NOMO-1 treated with dmso at 0.1 percent for 144 hours (cell line): Measurements from ENCODE around the gene ANKMY1.
A peak's percentile ranks its signal among the peaks of the same experiment; 100 is the strongest.
"Not testable (repeated sequence)": the region's sequence is repeated elsewhere in the genome, so short reads cannot be mapped to it uniquely, and the experiment has no call there.

Experiments used
- DNase-seq: peaks from one replicate; lab custom pipeline; 2025; ENCODE audit not compliant: unreplicated experiment; lab: John Stamatoyannopoulos, UW

The ANKMY1 gene

DNA sequence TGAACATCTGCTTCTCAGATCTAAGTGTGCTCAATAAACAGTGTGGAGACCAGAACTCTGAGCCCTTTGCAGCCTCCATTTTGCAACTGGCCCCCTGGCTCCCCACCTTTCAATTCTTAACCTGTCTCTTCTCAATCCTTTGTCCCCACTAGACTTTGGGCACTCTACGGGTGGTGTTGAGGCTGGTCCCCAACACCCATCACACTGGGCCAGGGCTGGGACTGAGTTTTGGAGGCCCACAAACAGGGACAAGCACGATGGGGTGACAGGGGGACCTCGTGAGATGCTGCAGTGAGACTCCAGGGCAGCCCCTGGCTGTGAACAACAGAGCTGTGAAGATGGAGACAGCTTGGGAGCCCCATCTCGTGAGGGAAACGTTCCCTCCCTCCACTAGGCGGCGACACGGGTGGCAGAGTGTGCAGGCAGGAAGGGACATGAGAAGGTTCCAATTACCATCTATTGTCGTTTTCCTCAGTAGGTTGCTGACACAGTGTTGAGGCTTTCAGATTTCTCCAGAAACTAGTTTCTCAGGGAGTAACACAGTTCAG, 1.2 kb downstream of the ANKMY1 start:
- peak; percentile 7 for DNase-seq

DNA sequence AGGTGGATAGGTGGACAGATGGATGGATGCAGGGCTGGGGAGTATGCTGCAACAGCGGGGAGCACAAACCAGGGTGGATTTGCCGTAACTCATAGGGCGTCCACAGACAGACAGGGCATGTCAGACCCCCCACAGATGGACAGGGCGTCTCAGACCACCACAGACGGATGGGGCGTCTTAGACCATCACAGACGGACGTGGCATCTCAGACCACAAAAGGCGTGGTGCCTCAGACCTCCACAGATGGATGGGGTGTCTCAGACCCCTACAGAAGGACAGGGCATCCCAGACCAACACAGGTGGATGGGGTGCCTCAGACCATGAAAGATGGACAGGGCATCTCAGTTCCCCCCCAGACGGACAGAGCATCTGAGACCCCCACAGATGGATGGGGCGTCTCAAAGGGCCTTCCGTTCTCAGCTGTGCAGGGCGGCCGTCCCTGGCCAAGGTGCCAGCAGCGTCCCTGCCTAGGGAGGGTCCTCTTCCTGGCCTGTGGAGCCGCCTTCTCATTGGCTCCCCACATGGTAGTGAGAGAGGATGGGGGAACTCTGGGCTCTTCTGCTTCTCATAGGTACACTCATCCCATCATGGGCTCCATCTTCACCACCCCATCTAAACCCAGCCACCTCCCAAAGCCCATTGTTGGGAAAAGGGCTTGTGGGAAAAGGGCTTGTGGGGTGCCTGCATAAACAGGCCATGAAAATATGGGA, 2.1 kb downstream of the ANKMY1 start:
- DNase-seq: no peak

DNA sequence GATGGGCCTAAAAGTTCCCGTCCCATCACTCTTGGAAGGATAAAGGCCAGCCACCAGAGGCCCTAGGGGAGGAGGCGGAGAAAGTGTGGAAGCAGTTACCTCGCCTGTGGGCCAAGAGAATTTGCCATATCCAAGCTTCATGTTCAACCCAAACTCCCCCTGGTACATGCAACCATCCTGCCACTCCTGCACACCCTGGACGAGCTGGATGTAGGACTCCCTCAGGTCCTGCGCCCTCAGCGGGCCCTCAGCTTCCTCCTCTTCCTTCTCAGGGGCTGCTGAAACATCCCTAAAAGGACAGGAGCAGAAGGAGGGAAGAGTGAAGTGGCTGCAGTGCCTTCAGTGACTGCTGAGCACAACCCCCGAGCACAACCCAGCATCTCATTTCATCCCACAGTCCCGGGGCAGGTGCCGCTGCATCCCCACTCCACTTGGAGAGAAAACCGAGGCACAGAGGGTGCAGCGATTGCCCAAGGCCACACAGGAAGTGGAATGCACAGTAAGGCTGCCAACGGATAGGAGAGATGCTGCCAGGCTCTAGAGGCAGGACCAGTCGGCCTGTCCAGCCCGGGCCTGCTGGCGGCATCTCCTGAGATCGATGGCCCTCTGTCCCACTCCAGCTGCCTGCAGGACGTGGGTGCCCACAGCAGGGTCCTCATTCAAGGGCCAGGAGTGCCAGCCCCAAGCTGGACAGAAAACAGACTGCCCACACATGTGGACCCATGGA, 2.9 kb downstream of the ANKMY1 start:
- DNase-seq: no peak

DNA sequence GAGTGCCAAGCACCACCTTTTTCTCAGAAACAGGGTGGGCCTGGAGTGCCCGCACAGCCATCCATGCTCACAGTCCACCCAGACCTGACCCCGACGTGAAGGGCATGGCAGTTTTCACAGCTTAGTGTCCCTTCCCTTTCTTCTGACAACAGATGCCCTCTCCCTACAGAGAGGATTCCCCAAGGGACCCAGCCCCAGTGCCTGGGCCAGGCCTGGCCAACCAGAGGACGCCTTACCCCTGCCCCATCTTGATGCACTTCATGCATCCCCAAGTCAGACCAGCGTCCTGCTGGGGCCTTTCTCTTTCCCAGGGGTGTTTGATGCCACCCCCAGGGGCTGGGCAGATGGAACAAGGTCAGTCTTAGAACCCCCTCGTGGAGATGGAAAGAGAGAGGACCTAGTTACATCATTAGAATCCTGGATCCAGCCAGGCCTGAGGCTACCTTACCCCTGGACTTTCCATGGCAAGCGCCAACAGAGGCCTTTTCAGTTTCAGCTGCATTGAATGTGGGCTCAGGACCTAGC, 3.8 kb downstream of the ANKMY1 start:
- DNase-seq: no peak

DNA sequence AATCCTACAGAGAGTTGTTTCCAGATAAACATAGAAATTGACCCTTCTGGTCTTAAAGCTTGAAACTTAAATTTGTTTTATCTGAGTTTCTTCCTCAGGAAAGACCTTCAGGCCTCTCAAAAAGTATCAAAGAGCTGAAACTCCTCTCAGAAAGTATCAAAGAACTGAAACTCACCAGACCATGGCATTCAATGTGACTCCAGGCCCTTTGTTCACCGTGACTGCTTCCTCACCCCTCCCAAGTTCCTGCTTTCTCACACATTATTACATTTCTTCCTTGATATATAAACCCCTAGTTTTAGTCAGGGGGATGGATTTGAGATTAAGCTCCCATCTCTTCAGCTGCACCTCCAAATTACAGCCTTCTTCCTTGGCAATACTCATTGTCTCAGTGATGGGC, 6.0 kb downstream of the ANKMY1 start:
- DNase-seq: no peak

DNA sequence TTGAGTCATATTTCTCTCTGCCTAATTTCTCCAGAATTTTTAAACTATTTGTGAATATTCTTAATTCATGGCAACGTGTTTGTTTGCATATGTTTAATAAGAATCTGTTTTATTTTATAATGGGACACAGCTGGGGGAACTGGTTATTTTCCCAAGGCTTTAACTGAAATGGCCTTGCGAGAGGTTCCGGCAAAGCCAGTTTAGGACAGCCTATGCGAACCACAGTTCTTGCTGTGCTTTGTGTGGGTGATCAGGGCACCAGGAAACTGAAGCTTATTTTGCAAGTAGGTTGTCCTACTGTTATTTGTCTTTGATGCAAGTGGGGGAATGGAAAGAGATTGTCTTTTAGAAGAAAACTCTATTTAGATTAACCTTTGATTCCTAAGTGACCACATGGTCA, 6.5 kb downstream of the ANKMY1 start:
- no peak for DNase-seq

DNA sequence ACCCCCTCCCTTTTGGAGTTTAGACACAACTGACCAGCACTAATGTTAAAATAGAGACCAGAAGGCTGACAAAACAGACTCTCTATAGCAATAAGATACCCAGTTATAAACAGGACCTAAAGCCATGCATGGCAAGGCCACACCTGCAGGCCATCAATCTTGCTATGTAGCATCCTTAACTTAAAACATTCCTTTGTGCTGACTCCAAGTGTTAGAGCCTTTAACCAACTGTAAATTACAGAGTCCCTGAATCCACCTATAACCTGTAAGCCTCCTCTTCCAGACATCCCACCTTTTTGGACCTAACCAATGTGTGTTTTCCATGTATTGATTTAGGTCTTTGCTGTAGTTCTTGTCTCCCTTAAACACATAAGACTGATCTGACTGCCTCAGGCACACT, 17.9 kb downstream of the ANKMY1 start:
- DNase-seq: no peak

DNA sequence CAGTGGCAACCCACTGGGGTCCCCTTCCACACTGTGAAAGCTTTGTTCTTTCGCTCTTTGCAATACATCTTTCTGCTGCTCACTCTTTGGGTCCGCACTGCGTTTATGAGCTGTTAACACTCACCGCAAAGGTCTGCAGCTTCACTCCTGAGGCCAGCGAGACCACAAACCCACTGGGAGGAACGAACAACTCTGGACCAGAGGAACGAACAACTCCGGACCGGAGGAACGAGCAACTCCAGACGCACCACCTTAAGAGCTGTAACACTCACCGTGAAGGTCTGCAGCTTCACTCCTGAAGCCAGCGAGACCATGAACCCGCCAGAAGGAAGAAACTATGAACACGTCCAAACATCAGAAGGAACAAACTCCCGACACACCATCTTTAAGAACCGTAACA, 18.7 kb downstream of the ANKMY1 start:
- not testable (repeated sequence) for DNase-seq

DNA sequence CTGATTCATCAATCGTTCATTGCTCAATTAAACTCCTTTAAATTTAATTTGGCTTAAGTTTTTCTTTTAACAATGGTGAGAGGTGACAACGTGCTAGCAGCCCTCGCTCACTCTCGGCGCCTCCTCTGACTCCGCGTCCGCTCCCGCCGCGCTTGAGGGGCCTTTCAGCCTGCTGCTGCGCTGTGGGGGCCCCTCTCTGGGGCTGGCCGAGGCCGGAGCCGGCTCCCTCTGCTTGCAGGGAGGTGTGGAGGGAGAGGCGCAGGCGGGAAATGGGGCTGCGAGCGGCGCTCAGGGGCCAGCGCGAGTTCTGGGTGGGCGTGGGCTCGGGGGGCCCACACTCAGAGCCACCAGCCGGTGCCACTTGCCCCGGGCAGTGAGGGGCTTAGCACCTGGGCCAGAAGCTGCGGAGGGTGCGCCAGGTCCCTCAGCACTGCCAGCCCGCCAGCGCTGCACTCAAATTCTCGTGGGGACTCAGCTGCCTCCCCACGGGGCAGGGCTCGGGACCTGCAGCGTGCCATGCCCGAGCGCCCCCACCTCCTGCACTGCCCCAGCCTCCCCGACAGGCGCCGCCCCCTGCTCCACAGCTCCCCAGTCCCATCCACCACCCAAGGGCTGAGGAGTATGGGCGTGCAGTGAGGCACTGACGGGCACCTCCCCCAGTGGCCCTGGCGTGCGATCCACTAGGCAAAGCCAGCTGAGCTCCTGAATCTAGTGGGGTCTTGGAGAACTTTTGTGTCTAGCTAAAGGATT, 19.6 kb downstream of the ANKMY1 start:
- DNase-seq: no peak

DNA sequence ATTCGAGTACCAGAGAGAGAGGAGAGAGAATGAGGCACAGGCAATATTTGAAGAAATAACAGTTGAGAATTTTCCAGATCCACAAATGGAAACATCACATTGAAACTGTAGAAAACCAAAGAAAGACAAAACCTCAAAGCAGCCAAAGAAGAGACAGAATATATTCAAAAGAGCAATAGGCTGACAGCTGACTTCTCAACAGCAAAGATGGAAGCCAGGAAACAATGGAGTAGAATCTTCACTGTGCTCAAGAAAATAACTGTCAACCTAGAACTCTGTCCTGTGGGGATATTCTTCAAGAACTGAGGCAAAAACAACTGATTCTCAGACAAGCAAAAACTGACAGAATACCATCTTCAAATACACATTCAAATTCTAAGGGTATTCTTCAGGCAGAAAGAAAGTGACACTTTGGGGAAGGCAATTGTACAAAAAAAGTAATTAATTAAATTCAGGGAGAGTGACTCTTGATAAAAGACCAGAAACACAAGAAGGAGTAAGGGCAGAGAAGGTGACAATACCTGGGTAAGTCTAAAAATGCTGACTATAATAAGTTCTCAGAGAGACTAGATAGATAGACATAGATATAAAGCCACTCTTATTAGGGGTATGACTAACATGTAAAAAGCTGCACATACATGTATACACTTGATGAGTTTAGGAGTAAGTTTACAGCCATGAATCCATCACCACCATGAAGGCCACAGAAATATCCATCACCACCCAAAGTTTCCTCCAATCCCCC, 25.6 kb downstream of the ANKMY1 start:
- no peak for DNase-seq

DNA sequence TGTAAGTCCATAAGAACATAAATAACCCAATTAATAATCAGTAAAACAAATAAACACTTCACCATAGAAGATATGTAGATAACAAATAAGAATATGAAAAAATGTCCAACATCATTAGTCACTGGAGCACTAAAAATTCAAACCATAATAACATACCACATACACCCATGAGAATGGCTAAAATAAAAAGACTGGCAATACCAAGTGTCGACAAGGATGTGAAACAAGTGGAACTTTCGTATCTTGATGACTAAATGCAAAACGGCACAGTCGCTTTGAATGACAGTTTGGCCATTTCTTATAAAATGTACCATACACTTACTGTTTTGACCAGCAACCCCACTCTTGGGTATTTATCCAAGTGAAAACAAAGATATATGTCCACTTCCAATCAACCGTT, 26.8 kb downstream of the ANKMY1 start:
- no peak for DNase-seq

DNA sequence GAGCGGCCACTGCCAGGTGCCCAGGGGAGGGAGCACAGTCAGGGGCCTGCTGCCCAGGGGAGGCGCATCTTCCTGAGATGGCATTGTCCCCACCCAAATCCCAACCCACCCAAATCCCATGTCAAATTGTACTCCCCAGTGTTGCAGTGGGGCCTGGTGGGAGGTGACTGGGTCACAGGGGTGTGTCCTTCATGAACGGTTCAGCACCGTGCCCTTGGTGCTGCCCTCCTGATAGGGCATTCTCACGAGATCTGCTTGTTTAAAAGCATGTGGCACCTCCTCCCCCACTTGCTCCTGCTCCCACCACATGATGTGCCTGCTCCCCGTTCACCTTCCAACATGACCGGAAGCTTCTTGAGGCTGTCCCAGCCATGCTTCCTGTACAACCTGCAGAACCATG, 27.6 kb downstream of the ANKMY1 start:
- DNase-seq: no peak

DNA sequence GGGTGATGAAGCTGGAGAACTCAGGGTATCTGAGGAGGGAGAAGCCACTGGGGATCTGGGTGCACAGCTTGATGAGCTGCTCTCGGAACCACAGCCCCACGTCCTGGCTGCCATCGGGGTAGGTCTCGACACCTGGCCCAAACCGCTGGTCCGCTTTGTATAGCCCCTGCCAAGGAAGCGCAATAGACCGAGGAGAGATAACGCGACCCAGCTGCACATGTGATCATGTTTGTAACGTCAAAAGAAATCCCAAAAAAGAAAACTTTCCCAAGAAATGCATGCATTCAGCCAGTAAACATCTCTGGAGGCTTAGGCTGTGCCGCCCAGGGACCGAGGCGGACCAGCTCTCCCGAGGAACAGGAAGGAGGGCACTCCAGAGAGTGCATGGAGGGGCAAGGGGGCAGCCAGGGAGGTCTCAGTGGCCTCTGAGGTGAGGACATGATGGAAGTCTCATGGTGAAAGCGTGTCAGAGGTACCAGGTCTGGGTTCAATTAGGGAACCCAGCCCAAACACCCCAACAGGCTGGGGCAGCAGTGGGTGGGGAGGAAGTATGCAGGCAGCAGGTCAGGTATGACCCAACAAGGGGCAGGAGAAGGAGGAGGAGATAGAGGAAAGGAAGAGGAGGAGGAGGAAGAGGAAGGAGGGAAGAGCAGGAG, 28.3 kb downstream of the ANKMY1 start:
- no peak for DNase-seq

DNA sequence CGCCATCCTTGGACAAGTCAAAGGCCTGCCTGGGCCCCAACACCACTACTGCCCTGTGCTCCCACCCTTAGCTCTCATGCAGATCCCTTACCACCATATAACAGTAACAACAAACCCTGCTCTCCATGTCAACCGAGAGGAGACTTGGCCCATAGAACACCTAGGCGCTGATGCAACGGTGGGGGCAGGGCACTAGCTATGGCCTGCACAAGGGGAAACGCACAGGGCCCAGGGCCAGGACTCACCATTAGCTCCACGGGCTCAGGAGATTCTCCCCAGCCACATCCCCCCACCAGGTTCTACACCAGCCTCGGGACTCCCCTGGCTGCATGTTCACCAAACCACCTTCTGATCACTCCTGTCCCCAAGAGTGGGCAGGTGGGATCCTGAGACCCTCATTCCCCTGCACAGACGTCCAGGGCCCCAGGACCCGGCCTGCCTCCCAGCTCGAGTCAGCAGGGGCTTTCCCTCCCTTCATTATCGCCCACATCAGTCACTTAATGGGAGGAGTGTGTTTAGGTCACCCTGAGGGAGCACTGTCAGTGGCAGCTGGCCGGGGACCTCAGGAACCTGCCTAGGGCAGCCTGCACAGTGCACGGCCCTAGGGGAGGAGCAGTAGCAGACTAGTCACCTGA, 29.3 kb downstream of the ANKMY1 start:
- no peak for DNase-seq

DNA sequence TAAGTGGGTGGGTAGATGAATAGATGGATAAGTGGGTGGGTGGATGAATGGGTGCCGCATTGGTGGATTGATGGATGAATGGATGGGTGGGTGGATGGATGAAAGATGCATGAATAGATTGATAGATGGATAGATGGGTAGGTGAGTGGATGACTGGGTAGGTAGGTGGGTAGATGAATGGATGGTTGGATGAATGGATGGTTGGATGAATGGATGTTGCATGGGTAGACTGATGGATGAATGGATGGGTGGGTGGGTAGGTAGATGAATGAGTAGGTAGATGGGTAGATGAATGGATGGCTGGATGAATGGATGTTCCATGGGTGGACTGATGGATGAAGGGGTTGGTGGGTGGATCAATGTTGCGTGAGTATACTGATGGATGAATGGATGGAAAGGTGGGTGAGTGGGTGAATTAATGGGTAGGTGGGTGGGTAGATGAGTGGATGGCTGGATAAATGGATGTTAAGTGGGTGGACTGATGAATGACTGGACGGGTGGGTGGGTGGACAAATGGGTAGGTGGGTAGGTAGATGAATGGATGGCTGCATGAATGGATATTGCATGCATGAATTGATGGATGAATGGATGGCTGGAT, 30.5 kb downstream of the ANKMY1 start:
- no peak for DNase-seq

DNA sequence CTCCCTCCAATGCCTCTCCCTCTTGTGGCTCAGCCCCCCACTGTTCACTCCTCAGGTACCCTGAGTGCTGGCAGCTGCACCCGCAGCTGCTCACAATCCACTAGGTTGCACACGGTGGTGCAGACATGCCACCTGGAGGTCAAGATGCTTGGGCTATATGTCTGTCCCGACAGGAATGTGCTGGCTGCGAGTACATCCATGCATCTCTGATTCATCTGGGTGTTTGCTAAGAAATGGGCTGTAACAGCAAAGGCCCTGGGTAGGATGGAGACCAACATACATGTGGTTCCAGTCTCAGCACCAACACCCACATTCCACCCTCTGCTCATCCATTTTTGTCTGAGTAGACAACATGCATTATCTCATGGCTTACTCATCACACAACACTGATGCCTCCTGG, 31.3 kb downstream of the ANKMY1 start:
- DNase-seq: no peak

DNA sequence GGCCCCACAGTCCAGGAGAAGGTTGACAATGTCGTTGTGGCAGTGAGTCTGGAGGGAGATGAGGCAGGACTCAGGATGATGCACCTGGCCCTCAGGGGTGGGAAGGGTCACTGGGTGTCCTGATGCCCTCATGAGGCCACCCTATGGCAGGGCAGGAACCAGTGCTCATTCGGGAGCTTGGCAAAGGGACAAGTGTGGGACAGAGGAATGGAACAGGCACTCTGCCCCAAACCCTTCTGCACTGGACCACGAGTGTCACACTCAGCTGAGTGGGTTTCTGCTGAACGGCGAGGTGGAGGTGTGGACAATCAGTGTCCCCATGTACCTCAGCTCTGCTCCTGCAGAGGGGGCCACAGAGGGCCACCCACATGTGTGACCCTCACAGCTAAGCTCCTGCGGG, 32.0 kb downstream of the ANKMY1 start:
- no peak for DNase-seq

DNA sequence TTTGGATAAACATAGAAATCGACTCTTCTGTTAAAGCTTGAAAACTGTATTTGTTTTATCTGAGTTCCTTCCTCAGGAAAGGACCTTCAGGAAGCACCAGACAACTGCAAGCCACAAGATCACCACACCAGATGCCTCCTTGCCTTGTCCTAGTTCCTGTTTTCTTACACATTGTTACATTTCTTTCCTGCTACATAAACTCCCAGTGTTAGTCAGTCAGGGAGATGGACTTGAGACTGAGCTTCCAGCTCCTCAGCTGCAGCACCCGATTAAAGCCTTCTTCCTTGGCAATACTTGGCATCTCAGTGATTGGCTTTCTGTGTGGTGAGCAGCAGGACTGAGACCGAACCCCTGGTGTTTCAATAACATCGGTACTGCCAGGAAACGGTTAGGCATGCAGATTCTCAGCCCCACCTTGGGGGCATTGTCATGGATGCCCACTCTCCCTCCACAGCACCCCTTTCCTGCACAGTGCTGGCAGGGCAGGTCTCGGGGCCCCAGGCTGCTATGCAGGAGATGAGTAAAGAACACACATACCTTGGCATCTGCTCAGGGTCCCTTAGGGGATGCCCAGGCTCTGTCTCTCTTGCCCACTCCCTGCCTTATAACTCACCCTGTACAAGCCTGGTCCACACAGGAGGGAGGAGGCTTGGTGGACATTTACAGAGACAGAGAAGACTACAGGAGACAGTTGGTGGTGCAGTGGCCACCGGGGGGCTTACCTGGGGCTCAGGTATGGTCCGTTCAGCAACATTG, 32.6 kb downstream of the ANKMY1 start:
- no peak for DNase-seq
